Measurements from ENCODE around the gene CNOT1. TPM values are rescaled to one million over a fixed set of nuclear protein-coding genes. Genes with fewer than 3 reads are reported as not detected.
"Not testable (repeated sequence)": the region's sequence is repeated elsewhere in the genome, so short reads cannot be mapped to it uniquely, and the experiment has no call there.

Gene CNOT1
- total and polyA plus RNA-seq, 3 donors from 2014 or later: 267 to 449 (median 272) TPM

DNA sequence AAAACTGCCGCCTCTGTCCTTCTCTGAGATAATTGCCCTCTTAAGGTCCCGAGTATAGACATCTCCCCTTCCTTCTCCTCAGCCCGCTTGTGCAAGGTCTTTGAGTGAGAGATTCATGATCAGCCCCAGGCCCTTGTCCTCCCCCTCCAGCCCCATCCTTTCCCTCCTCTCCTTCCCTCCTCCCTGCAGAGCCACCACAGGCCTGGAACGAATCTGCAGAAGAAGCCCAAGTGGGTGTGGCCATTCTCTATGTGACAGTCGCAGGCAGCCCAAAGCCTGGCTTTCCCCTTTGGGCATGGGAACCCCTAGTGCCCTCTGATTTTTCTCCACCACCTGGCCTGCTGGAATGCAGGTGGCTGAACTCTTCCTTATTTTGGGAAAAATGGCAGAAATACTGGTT is 136.9 kb downstream of the CNOT1 start:
- intact Hi-C loops (cut with DNase I; ENCODE audit: low total_unique reads): loop anchor here (5.0 kb wide), 1 partner anchor 155 kb away; no protein-coding TSS in a partner anchor
- H3K9me3 ChIP-seq: no peaks in the 10 kb centered on the region
- H3K27me3 ChIP-seq: no peaks in the 10 kb centered on the region
- H3K36me3 ChIP-seq (ENCODE audit: low read depth, missing control alignments): no peaks in the 10 kb centered on the region
- WGBS, 2 donors: 47 to 53% methylated on average over 5 of the region's 5 CpGs
- DNase-seq: peak; percentile 58
- H3K4me3 ChIP-seq: no peak overlapping the region
- H3K4me1 ChIP-seq: peaks cover 28% of the 10 kb centered on the region
- no peak overlapping the region for H3K27ac ChIP-seq
- TF ChIP-seq, protein P1, sequence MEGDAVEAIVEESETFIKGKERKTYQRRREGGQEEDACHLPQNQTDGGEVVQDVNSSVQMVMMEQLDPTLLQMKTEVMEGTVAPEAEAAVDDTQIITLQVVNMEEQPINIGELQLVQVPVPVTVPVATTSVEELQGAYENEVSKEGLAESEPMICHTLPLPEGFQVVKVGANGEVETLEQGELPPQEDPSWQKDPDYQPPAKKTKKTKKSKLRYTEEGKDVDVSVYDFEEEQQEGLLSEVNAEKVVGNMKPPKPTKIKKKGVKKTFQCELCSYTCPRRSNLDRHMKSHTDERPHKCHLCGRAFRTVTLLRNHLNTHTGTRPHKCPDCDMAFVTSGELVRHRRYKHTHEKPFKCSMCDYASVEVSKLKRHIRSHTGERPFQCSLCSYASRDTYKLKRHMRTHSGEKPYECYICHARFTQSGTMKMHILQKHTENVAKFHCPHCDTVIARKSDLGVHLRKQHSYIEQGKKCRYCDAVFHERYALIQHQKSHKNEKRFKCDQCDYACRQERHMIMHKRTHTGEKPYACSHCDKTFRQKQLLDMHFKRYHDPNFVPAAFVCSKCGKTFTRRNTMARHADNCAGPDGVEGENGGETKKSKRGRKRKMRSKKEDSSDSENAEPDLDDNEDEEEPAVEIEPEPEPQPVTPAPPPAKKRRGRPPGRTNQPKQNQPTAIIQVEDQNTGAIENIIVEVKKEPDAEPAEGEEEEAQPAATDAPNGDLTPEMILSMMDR (IDR thresholded peaks at IDR 0.05): no peak
- no peak for TF ChIP-seq POLR2A (IDR thresholded peaks at IDR 0.05)

DNA sequence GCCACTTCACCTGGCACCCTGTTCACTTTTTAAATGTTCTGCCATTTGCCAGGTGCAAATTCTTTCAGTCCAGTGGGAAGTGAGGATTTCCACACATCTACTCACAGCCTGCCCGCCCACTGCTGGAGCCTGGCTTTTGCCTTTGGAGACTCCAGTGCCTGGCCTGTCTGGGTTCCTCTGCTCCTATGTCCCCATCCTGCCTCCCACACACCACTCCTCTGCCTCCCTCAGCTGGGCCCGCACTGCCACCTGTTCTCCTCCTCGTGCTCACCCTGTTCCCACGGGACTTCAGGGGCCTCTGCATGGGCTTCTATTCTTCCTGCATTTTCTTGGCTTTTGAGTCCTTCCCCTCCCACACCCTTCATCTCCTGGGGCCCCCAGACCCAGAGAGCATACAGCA is 137.6 kb downstream of the CNOT1 start:
- Histone ChIP-seq H3K4me3 (no peak overlapping the region), H3K36me3 (ENCODE audit: low read depth, missing control alignments) (no peaks in the 10 kb centered on the region), H3K9me3 (no peaks in the 10 kb centered on the region), H3K27ac (no peak overlapping the region), H3K4me1 (peaks cover 31% of the 10 kb centered on the region), H3K27me3 (no peaks in the 10 kb centered on the region)
- intact Hi-C loops (cut with DNase I; ENCODE audit: low total_unique reads): loop anchor here (5.0 kb wide), 1 partner anchor 155 kb away; no protein-coding TSS in a partner anchor
- TF ChIP-seq, protein P1 (IDR thresholded peaks at IDR 0.05): no peak
- no peak for TF ChIP-seq POLR2A (IDR thresholded peaks at IDR 0.05)
- WGBS, 2 donors: 56 to 61% methylated on average over 4 of the region's 4 CpGs
- DNase-seq: peak; percentile 61

DNA sequence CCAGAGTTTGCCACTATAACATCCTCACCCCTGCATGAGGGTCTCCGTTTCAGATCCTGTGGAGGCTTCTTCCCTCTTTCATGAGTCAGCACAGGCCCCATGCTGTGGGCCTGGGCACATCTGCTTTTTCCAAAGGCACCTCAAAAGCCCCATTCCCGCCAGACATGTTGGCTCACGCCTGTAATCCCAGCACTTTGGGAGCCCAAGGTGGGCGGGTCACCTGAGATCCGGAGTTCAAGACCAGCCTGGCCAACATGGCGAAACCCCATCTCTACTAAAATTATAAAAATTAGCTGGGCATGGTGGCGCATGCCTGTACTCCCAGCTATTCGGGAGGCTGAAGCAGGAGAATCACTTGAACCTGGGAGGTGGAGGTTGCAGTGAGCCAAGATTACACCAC is 139.1 kb downstream of the CNOT1 start:
- intact Hi-C loops (cut with DNase I; ENCODE audit: low total_unique reads): loop anchor here (5.0 kb wide), 1 partner anchor 153 kb away; no protein-coding TSS in a partner anchor
- peaks cover 25% of the 10 kb centered on the region for H3K4me1 ChIP-seq
- not testable (repeated sequence) for H3K36me3 ChIP-seq (ENCODE audit: low read depth, missing control alignments); H3K4me3 ChIP-seq; DNase-seq; H3K9me3 ChIP-seq; H3K27me3 ChIP-seq
- 90 to 92% methylated on average over 6 to 8 of the region's 8 CpGs for WGBS, 2 donors
- H3K27ac ChIP-seq: peak overlapping the region in 1 of 2 donors; percentile 19

DNA sequence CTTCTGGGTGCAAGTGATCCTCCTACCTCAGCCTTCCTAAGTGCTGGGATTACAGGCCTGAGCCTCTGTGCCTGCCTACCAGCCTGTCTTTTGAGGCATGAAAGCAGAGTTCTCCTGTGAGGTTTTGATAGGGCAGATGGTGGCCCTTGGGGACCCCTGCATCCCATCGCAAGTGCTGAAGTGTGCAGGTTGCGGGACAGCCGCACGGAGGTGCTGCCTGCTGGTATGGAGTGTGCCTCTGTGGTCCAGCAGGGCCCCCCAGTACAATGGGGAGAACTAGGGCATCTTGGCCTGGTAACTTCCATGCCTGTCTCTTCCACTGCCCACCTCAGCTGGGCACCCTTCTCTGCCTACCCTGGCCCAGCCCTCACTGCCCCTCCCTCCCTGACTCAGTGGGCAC is 139.6 kb downstream of the CNOT1 start:
- Histone ChIP-seq H3K4me3 (no peak overlapping the region), H3K9me3 (no peaks in the 10 kb centered on the region), H3K27ac (peak overlapping the region in 1 of 2 donors; percentile 19), H3K4me1 (peaks cover 22% of the 10 kb centered on the region), H3K27me3 (no peaks in the 10 kb centered on the region), H3K36me3 (ENCODE audit: low read depth, missing control alignments) (no peaks in the 10 kb centered on the region)
- TF ChIP-seq POLR2A (IDR thresholded peaks at IDR 0.05): no peak
- TF ChIP-seq, protein P1 (IDR thresholded peaks at IDR 0.05): no peak
- WGBS, 2 donors: 96 to 100% methylated on average over 2 to 4 of the region's 4 CpGs
- intact Hi-C loops (cut with DNase I; ENCODE audit: low total_unique reads): loop anchor here (5.0 kb wide), 1 partner anchor 153 kb away; no protein-coding TSS in a partner anchor
- DNase-seq: no peak

DNA sequence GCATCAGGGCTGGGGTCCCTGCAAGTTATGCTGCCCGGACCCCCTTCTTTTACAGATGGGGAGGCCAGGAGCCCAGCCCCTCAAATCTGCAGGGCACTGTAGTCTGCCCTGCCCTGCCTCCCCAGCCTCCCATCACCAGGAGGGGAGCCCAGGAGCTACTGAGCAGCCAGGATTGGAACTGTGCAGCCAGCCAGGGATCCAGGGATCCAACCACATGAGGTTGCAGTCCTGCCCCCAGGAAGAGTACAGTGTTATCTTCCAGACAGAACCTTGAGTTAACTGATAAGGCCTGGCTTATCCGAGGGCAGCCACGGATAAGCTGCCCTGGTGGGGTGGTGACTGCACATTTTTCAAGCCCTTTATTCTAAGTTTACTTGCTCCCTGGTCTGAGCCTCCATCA is 141.1 kb downstream of the CNOT1 start:
- 51 to 60% methylated on average over 3 of the region's 3 CpGs for WGBS, 2 donors
- TF ChIP-seq POLR2A (IDR thresholded peaks at IDR 0.05): no peak
- TF ChIP-seq, protein P1 (IDR thresholded peaks at IDR 0.05): no peak
- intact Hi-C loops (cut with DNase I; ENCODE audit: low total_unique reads): no loop called here
- Histone ChIP-seq H3K9me3 (no peaks in the 10 kb centered on the region), H3K36me3 (ENCODE audit: low read depth, missing control alignments) (no peaks in the 10 kb centered on the region), H3K4me1 (peaks cover 18% of the 10 kb centered on the region), H3K4me3 (no peak overlapping the region), H3K27ac (peak overlapping the region; percentile 16 to 17), H3K27me3 (no peaks in the 10 kb centered on the region)
- peak; percentile 62 for DNase-seq

Measured in testis (tissue), 3 donors.